Measurements from ENCODE around the gene GNAL. TPM values are rescaled to one million over a fixed set of nuclear protein-coding genes. Genes with fewer than 3 reads are reported as not detected.
"Not testable (repeated sequence)": the region's sequence is repeated elsewhere in the genome, so short reads cannot be mapped to it uniquely, and the experiment has no call there.

Gene GNAL
- total RNA-seq, 2 donors from 2014 or later = 16.9 to 27.9 TPM

DNA sequence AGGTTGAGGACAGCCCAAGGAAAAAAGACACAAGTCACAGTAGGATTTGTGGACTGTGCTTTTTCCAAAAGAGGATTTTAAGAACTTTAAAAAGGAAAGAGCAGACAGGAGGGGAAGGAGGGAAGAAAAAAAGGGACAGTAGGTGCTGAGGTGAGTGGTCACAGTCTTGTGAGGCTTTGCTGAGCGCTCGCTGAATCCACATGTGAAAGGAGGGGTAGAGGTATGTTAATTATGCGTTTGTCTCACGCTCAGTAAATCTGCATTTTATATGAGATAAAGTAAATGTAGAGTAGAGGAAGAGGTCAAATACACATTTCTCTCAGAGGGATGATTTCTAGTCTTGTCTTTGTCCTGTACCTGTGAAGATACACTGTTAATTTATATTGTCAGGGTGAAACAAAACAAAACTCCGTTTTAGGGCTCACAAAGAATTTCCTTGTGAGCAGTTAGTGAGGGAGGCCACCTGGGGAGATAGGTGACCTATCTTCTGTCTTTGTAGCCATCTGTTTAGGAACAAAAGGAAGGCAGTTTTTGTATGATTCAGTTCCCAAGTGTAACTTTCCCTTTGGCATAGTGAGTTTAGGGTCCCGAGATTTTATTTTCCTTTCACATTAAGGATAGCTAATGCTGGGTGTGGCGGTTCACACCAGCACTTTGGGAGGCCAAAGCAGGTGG lies 25.3 kb downstream of the GNAL start:
- intact Hi-C loops (cut with DNase I) = no loop called here
- DNase-seq (ENCODE audit: low spot score) = no peak

DNA sequence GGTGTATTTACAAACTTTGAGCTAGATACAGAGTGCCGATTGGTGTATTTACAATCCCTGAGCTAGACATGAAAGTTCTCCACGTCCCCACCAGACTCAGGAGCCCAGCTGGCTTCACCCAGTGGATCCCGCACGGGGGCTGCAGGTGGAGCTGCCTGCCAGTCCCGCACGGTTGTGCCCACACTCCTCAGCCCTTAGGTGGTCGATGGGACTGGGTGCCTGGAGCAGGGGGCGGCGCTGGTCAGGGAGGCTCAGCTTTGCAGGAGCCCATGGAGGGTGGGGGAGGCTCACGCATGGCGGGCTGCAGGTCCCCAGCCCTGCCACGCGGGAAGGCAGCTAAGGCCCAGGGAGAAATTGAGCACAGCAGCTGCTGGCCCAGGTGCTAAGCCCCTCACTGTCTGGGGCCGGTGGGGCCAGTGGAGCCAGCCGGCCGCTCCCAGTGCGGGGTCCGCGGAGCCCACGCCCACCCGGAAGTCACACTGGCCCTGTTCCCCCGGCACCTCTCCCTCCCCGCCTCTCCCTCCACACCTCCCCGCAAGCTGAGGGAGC lies 27.8 kb downstream of the GNAL start:
- intact Hi-C loops (cut with DNase I); DNase-seq (ENCODE audit: low spot score): not testable (repeated sequence)

DNA sequence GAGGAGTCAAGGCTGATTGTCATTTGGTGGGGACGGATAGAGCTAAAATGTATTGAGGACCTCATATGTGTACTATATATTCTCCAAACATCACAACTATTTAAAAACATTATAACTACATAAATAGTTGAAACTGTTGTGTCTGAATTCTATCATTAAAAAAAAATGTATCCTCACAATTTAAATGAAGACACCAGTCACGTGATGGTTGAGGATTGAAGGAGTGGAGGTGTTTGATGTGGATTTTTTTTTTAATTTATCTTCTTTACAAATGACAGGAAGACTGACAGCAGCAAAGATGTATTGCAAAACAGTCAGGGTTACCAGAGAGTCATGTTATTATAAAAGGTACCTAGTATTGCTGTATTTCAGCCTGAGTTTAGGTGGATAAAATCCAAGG lies 30.0 kb downstream of the GNAL start:
- intact Hi-C loops (cut with DNase I) = no loop called here
- DNase-seq (ENCODE audit: low spot score) = no peak

DNA sequence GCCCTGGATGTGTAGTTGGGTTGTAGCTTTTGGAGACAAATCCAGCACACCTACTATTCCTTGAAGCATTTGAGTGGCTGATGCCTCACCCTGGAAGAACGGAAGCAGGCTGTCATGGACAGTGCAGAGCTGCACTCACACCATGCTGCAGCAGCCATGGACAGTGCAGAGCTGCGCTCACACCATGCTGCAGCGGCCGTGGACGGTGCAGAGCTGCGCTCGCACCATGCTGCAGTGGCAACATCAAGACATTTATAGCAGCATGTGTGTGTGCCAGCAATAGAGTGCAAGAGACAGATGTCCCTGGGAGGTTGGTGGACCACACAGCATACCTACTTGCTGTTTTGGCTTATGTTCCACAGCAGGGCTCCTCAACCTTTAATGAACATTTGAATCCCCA lies 30.6 kb downstream of the GNAL start:
- DNase-seq (ENCODE audit: low spot score) = no peak
- intact Hi-C loops (cut with DNase I) = no loop called here

- intact Hi-C loops (cut with DNase I) = no loop called here
- DNase-seq (ENCODE audit: low spot score) = no peak
Observed at GRCh38 chr18:11721720-11722119, 32.7 kb downstream of the GNAL start.

DNA sequence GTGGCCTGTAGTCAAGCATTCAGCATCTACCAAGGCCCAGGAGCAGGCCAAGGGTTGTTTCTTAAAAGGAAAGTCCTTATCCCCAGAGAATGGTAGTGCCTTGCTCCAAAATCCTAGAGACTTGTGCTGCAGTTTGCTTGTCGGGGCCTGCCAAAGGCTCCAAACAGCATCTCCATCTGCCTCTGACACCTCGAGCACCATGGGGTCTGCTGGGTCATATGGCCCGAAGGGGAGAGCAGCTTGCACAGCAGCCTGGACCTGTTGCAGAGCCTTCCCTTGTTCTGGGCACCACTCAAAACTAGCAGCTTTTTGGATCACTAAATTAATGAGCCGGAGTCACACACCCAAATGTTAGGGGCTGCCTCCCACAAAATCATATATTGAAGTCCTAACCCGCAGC lies 35.7 kb downstream of the GNAL start:
- DNase-seq (ENCODE audit: low spot score) = no peak
- intact Hi-C loops (cut with DNase I) = no loop called here

DNA sequence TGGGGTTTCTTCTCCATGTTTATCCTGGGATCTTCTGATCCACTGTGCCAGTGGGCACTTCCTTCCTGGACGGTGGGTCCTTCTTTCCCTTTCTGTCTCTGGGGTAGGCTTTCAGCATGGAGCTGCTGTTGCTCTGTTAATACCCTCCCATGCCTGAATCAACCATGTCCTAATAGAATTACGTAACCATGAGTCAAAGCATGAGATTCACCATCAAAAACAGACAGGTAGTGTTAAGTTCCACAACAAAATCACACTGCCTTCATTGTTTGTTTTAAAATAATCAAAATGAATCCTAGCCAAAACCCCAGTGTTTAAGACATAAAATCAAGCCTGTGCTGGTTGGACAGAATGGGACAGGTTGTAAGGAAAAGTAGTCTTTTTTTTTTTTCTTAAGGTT lies 37.5 kb downstream of the GNAL start:
- DNase-seq (ENCODE audit: low spot score) = no peak
- intact Hi-C loops (cut with DNase I) = no loop called here

- DNase-seq (ENCODE audit: low spot score) = no peak
- intact Hi-C loops (cut with DNase I) = no loop called here
Observed at GRCh38 chr18:11728249-11728648, 39.2 kb downstream of the GNAL start.

- intact Hi-C loops (cut with DNase I) = no loop called here
- no peak for DNase-seq (ENCODE audit: low spot score)
Observed at GRCh38 chr18:11729556-11729955, 40.5 kb downstream of the GNAL start.

GRCh38 chr18:11733031-11733430 lies 44.0 kb downstream of the GNAL start:
- DNase-seq (ENCODE audit: low spot score) = peak; percentile 95
- intact Hi-C loops (cut with DNase I) = no loop called here

GRCh38 chr18:11736656-11737055 lies 47.6 kb downstream of the GNAL start:
- no peak for DNase-seq (ENCODE audit: low spot score)
- intact Hi-C loops (cut with DNase I) = no loop called here

- intact Hi-C loops (cut with DNase I) = no loop called here
- no peak for DNase-seq (ENCODE audit: low spot score)
Observed at GRCh38 chr18:11739893-11740292, 50.8 kb downstream of the GNAL start.

- intact Hi-C loops (cut with DNase I) = no loop called here
- no peak for DNase-seq (ENCODE audit: low spot score)
Observed at GRCh38 chr18:11740461-11740860, 51.4 kb downstream of the GNAL start.

- DNase-seq (ENCODE audit: low spot score) = no peak
- intact Hi-C loops (cut with DNase I) = no loop called here
Observed at GRCh38 chr18:11741505-11742145, 52.6 kb downstream of the GNAL start.

DNA sequence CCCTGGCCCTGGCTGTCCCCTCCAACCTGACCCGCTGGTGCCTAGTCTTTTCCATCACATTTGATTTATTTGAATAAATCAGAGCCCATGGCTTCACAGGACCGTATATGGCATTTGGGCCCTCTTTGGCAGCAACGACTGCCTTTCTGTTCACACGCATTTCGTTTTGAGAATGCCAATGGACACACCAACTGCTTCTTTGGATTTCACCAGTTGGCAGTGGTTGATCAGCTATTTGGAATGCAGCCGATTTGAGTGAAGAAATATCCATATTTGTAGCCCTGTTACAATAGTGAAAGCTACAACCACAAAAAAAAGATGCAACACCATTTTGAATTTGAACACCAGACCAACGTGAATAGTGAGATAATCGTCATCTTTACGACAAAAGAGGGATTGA lies 56.5 kb downstream of the GNAL start:
- intact Hi-C loops (cut with DNase I) = loop anchor here in 1 of 2 donors (5.0 kb wide), 1 partner anchor 762 kb away; no protein-coding TSS in a partner anchor
- no peak for DNase-seq (ENCODE audit: low spot score)

DNA sequence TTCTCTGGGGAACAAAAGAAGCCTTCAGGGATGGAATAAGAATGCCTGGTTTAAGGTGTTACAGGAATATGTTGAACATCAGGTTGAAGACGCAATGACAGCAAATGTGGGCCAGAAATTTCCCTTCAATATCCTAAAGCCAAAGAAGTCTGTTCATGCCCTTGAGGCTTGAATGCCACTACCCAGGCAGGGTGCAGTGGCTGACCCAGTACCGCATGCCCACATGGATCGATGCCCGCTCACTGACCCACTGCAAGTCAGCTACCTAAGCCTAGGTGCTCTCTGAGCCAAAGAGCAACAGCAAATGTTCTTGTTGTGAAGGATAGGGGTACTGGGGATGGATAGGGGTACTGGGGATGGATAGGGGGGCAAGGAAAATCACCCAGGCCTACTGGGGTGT lies 58.2 kb downstream of the GNAL start:
- no peak for DNase-seq (ENCODE audit: low spot score)
- intact Hi-C loops (cut with DNase I) = loop anchor here in 1 of 2 donors (5.0 kb wide), 1 partner anchor 760 kb away; no protein-coding TSS in a partner anchor

- intact Hi-C loops (cut with DNase I) = loop anchor here in 1 of 2 donors (5.0 kb wide), 1 partner anchor 760 kb away; no protein-coding TSS in a partner anchor
- no peak for DNase-seq (ENCODE audit: low spot score)
Observed at GRCh38 chr18:11747731-11748130, 58.7 kb downstream of the GNAL start.

- intact Hi-C loops (cut with DNase I) = loop anchor here in 1 of 2 donors (5.0 kb wide), 1 partner anchor 758 kb away; no protein-coding TSS in a partner anchor
- DNase-seq (ENCODE audit: low spot score) = no peak
Observed at GRCh38 chr18:11749305-11749704, 60.2 kb downstream of the GNAL start.

GRCh38 chr18:11750171-11750570 lies 61.1 kb downstream of the GNAL start:
- DNase-seq (ENCODE audit: low spot score) = no peak
- intact Hi-C loops (cut with DNase I) = no loop called here

GRCh38 chr18:11750581-11751310 lies 61.7 kb downstream of the GNAL start:
- intact Hi-C loops (cut with DNase I) = no loop called here
- no peak for DNase-seq (ENCODE audit: low spot score)

All from posterior vena cava (tissue), 2 donors.